ENCODE results near the gene GREM2. TPM values are rescaled to one million over a fixed set of nuclear protein-coding genes. Genes with fewer than 3 reads are reported as not detected.
A peak's percentile ranks its signal among the peaks of the same experiment; 100 is the strongest.

GREM2 gene
- total RNA-seq, 1 donor from 2014 or later = 2.6 TPM

GRCh38 chr1:240611228-240611618 is 732 bp downstream of the GREM2 start:
- Histone ChIP-seq H3K36me3 (ENCODE audit: control insufficient read depth in 3 of 3, insufficient read depth in 3 of 3, low read length in 3 of 3) (no peaks in the 10 kb centered on the region), H3K27ac (ENCODE audit: low read depth, low read length) (peak overlapping the region; percentile 39), H3K9me3 (ENCODE audit: control insufficient read depth in 3 of 3, low read length in 3 of 3) (no peaks in the 10 kb centered on the region), H3K4me1 (ENCODE audit: control insufficient read depth in 3 of 3, insufficient read depth in 3 of 3, low read length in 3 of 3) (peaks cover 0 to 3% (median 0%) of the 10 kb centered on the region in 3 donors), H3K9ac (ENCODE audit: low read depth in 1 of 3, low read length in 3 of 3) (peak overlapping the region in 2 of 3 donors; percentile 66 to 68), H3K4me3 (ENCODE audit: low read length in 3 of 3) (peak overlapping the region; percentile 68 to 79 (median 74)), H3K27me3 (ENCODE audit: control insufficient read depth in 3 of 3, insufficient read depth in 3 of 3, low read length in 3 of 3) (peaks cover 2 to 16% (median 3%) of the 10 kb centered on the region in 3 donors)

- Histone ChIP-seq H3K27me3 (ENCODE audit: control insufficient read depth in 3 of 3, insufficient read depth in 3 of 3, low read length in 3 of 3) (peaks cover 2 to 16% (median 3%) of the 10 kb centered on the region in 3 donors), H3K36me3 (ENCODE audit: control insufficient read depth in 3 of 3, insufficient read depth in 3 of 3, low read length in 3 of 3) (no peaks in the 10 kb centered on the region), H3K4me3 (ENCODE audit: low read length in 3 of 3) (peak overlapping the region in 2 of 3 donors; percentile 23 to 60), H3K27ac (ENCODE audit: low read depth, low read length) (no peak overlapping the region), H3K4me1 (ENCODE audit: control insufficient read depth in 3 of 3, insufficient read depth in 3 of 3, low read length in 3 of 3) (peaks cover 0 to 3% (median 0%) of the 10 kb centered on the region in 3 donors), H3K9ac (ENCODE audit: low read depth in 1 of 3, low read length in 3 of 3) (peak overlapping the region in 1 of 3 donors; percentile 32), H3K9me3 (ENCODE audit: control insufficient read depth in 3 of 3, low read length in 3 of 3) (no peaks in the 10 kb centered on the region)
Measured at GRCh38 chr1:240610636-240611035, 1.3 kb downstream of the GREM2 start.

GRCh38 chr1:240609527-240610060 is 2.4 kb downstream of the GREM2 start:
- Histone ChIP-seq H3K27ac (ENCODE audit: low read depth, low read length) (no peak overlapping the region), H3K36me3 (ENCODE audit: control insufficient read depth in 3 of 3, insufficient read depth in 3 of 3, low read length in 3 of 3) (no peaks in the 10 kb centered on the region), H3K27me3 (ENCODE audit: control insufficient read depth in 3 of 3, insufficient read depth in 3 of 3, low read length in 3 of 3) (peaks cover 2 to 16% (median 3%) of the 10 kb centered on the region in 3 donors), H3K4me3 (ENCODE audit: low read length in 3 of 3) (peak overlapping the region in 1 of 3 donors; percentile 21), H3K9me3 (ENCODE audit: control insufficient read depth in 3 of 3, low read length in 3 of 3) (no peaks in the 10 kb centered on the region), H3K9ac (ENCODE audit: low read depth in 1 of 3, low read length in 3 of 3) (no peak overlapping the region), H3K4me1 (ENCODE audit: control insufficient read depth in 3 of 3, insufficient read depth in 3 of 3, low read length in 3 of 3) (peaks cover 0 to 3% (median 0%) of the 10 kb centered on the region in 3 donors)

- H3K9ac ChIP-seq (ENCODE audit: low read depth in 1 of 3, low read length in 3 of 3) = no peak overlapping the region
- H3K36me3 ChIP-seq (ENCODE audit: control insufficient read depth in 3 of 3, insufficient read depth in 3 of 3, low read length in 3 of 3) = no peaks in the 10 kb centered on the region
- H3K4me3 ChIP-seq (ENCODE audit: low read length in 3 of 3) = no peak overlapping the region
- H3K27me3 ChIP-seq (ENCODE audit: control insufficient read depth in 3 of 3, insufficient read depth in 3 of 3, low read length in 3 of 3) = peaks cover 2 to 16% (median 3%) of the 10 kb centered on the region in 3 donors
- no peaks in the 10 kb centered on the region for H3K9me3 ChIP-seq (ENCODE audit: control insufficient read depth in 3 of 3, low read length in 3 of 3)
- no peak overlapping the region for H3K27ac ChIP-seq (ENCODE audit: low read depth, low read length)
- H3K4me1 ChIP-seq (ENCODE audit: control insufficient read depth in 3 of 3, insufficient read depth in 3 of 3, low read length in 3 of 3) = peaks cover 0 to 3% (median 0%) of the 10 kb centered on the region in 3 donors
Measured at GRCh38 chr1:240608707-240609106, 3.2 kb downstream of the GREM2 start.

- no peaks in the 10 kb centered on the region for H3K9me3 ChIP-seq (ENCODE audit: control insufficient read depth in 3 of 3, low read length in 3 of 3)
- H3K27me3 ChIP-seq (ENCODE audit: control insufficient read depth in 3 of 3, insufficient read depth in 3 of 3, low read length in 3 of 3) = peaks cover 2 to 14% (median 3%) of the 10 kb centered on the region in 3 donors
- no peak overlapping the region for H3K27ac ChIP-seq (ENCODE audit: low read depth, low read length)
- no peaks in the 10 kb centered on the region for H3K36me3 ChIP-seq (ENCODE audit: control insufficient read depth in 3 of 3, insufficient read depth in 3 of 3, low read length in 3 of 3)
- H3K4me3 ChIP-seq (ENCODE audit: low read length in 3 of 3) = no peak overlapping the region
- H3K4me1 ChIP-seq (ENCODE audit: control insufficient read depth in 3 of 3, insufficient read depth in 3 of 3, low read length in 3 of 3) = peaks cover 0 to 3% (median 0%) of the 10 kb centered on the region in 3 donors
- H3K9ac ChIP-seq (ENCODE audit: low read depth in 1 of 3, low read length in 3 of 3) = no peak overlapping the region
Measured at GRCh38 chr1:240607006-240607405, 4.9 kb downstream of the GREM2 start.

- H3K4me3 ChIP-seq (ENCODE audit: low read length in 3 of 3) = no peak overlapping the region
Measured at GRCh38 chr1:240602189-240602588, 9.8 kb downstream of the GREM2 start.

GRCh38 chr1:240599830-240600229 is 12.1 kb downstream of the GREM2 start:
- Histone ChIP-seq H3K9me3 (ENCODE audit: control insufficient read depth in 3 of 3, low read length in 3 of 3) (no peaks in the 10 kb centered on the region), H3K27ac (ENCODE audit: low read depth, low read length) (no peak overlapping the region), H3K27me3 (ENCODE audit: control insufficient read depth in 3 of 3, insufficient read depth in 3 of 3, low read length in 3 of 3) (no peaks in the 10 kb centered on the region)

More at GRCh38 chr1:240602189-240602588, 9.8 kb downstream of the GREM2 start:
- H3K9ac ChIP-seq (ENCODE audit: low read depth in 1 of 3, low read length in 3 of 3) = no peak overlapping the region
- H3K36me3 ChIP-seq (ENCODE audit: control insufficient read depth in 3 of 3, insufficient read depth in 3 of 3, low read length in 3 of 3) = no peaks in the 10 kb centered on the region
- H3K27ac ChIP-seq (ENCODE audit: low read depth, low read length) = no peak overlapping the region
- H3K9me3 ChIP-seq (ENCODE audit: control insufficient read depth in 3 of 3, low read length in 3 of 3) = no peaks in the 10 kb centered on the region
- peaks cover 0 to 6% (median 0%) of the 10 kb centered on the region in 3 donors for H3K4me1 ChIP-seq (ENCODE audit: control insufficient read depth in 3 of 3, insufficient read depth in 3 of 3, low read length in 3 of 3)
- no peaks in the 10 kb centered on the region for H3K27me3 ChIP-seq (ENCODE audit: control insufficient read depth in 3 of 3, insufficient read depth in 3 of 3, low read length in 3 of 3)

GRCh38 chr1:240599299-240599698 is 12.7 kb downstream of the GREM2 start:
- no peak overlapping the region for H3K27ac ChIP-seq (ENCODE audit: low read depth, low read length)
- no peak overlapping the region for H3K9ac ChIP-seq (ENCODE audit: low read depth in 1 of 3, low read length in 3 of 3)
- no peaks in the 10 kb centered on the region for H3K36me3 ChIP-seq (ENCODE audit: control insufficient read depth in 3 of 3, insufficient read depth in 3 of 3, low read length in 3 of 3)
- peaks cover 0 to 11% (median 0%) of the 10 kb centered on the region in 3 donors for H3K4me1 ChIP-seq (ENCODE audit: control insufficient read depth in 3 of 3, insufficient read depth in 3 of 3, low read length in 3 of 3)
- H3K9me3 ChIP-seq (ENCODE audit: control insufficient read depth in 3 of 3, low read length in 3 of 3) = no peaks in the 10 kb centered on the region
- H3K4me3 ChIP-seq (ENCODE audit: low read length in 3 of 3) = no peak overlapping the region
- no peaks in the 10 kb centered on the region for H3K27me3 ChIP-seq (ENCODE audit: control insufficient read depth in 3 of 3, insufficient read depth in 3 of 3, low read length in 3 of 3)

More at GRCh38 chr1:240599830-240600229, 12.1 kb downstream of the GREM2 start:
- H3K4me3 ChIP-seq (ENCODE audit: low read length in 3 of 3) = no peak overlapping the region
- no peaks in the 10 kb centered on the region for H3K36me3 ChIP-seq (ENCODE audit: control insufficient read depth in 3 of 3, insufficient read depth in 3 of 3, low read length in 3 of 3)
- peaks cover 0 to 11% (median 0%) of the 10 kb centered on the region in 3 donors for H3K4me1 ChIP-seq (ENCODE audit: control insufficient read depth in 3 of 3, insufficient read depth in 3 of 3, low read length in 3 of 3)
- no peak overlapping the region for H3K9ac ChIP-seq (ENCODE audit: low read depth in 1 of 3, low read length in 3 of 3)

GRCh38 chr1:240598216-240599001 is 13.5 kb downstream of the GREM2 start:
- Histone ChIP-seq H3K27me3 (ENCODE audit: control insufficient read depth in 3 of 3, insufficient read depth in 3 of 3, low read length in 3 of 3) (no peaks in the 10 kb centered on the region), H3K9ac (ENCODE audit: low read depth in 1 of 3, low read length in 3 of 3) (peak overlapping the region in 1 of 3 donors; percentile 39), H3K4me3 (ENCODE audit: low read length in 3 of 3) (no peak overlapping the region), H3K27ac (ENCODE audit: low read depth, low read length) (no peak overlapping the region), H3K36me3 (ENCODE audit: control insufficient read depth in 3 of 3, insufficient read depth in 3 of 3, low read length in 3 of 3) (no peaks in the 10 kb centered on the region), H3K9me3 (ENCODE audit: control insufficient read depth in 3 of 3, low read length in 3 of 3) (no peaks in the 10 kb centered on the region), H3K4me1 (ENCODE audit: control insufficient read depth in 3 of 3, insufficient read depth in 3 of 3, low read length in 3 of 3) (peaks cover 0 to 11% (median 0%) of the 10 kb centered on the region in 3 donors)

Measured in skeletal muscle tissue (tissue), 4 donors.